Hippocampal formation (tissue), 2 donors: Measurements from ENCODE around the gene SLC29A1.

Experiments used
- DNase-seq, 2 donors: peaks; one replicate each; lab custom pipeline; 2025; lab: John Stamatoyannopoulos, UW

SLC29A1 gene

DNA sequence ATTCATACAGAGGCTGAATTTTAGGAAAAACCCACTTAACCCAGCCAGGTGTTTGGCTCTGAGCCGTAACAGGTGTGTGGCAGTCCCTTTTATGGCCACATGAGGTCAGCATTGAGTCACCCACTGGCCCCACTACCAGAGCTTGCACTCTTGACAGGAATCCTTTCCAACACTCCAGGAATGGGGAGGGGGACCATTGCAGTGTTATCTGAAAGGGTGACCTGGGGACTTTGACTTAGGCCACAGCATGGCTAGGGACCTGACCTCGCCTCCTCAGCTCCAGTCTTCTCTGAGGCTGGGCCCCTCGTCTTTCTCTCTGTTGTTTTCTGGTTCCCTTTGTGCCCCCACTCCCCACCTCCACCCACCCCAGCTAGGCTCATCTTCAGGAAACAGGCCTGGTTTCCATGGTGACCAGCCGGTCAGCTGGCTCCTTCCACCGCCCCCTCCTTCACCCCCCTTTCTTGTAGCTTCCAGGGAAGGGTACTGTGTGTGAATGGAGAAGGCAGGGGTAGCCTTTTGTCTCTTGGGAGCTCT, 44.8 kb downstream of the SLC29A1 start:
- peak in 1 of 2 donors; percentile 19 for DNase-seq

DNA sequence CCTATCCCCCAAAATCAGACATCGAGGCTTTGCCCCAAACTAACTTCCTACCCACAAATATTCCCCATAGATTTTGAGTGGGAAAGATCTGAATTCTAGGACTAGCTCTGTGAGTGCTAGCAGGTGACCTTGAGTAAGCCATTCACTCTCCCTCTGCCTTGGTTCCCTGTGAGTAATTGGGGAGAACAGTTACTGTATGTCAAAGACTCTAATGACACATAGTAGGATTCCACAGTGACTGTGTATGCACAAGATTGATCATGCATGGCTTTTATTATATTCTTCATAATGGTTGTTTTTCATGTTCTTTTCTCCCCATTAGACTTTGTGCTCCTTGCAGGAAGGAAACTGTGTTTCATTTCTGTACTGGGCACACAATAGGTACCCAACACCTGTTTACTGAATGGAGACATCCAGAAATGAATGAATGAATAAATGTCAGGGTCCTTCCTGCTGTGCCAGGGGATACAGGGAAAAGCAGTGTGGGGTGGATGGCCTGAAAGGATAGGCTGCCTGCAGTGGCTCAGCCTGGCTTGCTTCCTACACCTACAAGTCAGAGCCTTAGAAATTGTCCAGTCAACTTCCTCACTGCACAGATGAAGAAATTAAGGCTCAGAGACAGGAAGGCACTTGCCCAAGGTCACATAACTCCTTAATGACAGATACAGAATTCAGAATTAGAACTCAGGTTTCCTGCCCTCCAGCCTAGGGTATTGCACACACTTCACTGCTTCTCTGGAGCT, 46.0 kb downstream of the SLC29A1 start:
- DNase-seq = no peak

DNA sequence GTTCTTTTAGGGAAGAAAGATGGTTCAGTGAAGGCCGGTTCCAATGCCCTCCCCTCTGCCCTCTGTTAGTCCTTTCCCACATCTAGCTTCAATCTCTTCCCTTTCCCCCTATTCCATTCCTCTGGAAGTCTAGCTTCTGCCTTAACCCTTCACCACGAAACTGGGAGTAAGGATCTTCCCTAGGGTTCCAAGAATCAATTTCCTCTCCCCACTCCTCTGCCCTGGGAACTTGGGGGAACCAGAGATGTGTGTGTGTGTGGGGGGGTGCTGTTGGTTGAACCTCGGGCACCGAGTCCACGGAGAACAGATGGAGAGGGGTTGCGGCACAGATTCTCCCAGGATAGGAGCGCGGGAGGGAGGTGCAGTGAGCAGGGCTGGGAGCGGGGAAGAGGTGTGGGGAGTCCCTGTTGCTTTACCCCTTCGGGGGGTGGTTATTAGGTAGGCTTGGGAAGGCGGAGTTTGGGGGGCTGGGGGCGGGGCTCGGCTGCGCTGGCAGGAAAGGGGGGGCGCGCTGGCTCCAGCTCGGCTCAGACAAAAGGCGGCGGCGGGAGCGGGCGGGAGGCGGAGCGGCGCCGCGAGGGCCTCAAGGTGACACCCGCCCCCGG, 46.6 kb downstream of the SLC29A1 start, which contains the start of gene TMEM151B:
TMEM151B (plus strand) TSS at position 530 of the 605 bp plus-strand sequence. CDS start 293 bp downstream, outside the sequence.
- DNase-seq = no peak

DNA sequence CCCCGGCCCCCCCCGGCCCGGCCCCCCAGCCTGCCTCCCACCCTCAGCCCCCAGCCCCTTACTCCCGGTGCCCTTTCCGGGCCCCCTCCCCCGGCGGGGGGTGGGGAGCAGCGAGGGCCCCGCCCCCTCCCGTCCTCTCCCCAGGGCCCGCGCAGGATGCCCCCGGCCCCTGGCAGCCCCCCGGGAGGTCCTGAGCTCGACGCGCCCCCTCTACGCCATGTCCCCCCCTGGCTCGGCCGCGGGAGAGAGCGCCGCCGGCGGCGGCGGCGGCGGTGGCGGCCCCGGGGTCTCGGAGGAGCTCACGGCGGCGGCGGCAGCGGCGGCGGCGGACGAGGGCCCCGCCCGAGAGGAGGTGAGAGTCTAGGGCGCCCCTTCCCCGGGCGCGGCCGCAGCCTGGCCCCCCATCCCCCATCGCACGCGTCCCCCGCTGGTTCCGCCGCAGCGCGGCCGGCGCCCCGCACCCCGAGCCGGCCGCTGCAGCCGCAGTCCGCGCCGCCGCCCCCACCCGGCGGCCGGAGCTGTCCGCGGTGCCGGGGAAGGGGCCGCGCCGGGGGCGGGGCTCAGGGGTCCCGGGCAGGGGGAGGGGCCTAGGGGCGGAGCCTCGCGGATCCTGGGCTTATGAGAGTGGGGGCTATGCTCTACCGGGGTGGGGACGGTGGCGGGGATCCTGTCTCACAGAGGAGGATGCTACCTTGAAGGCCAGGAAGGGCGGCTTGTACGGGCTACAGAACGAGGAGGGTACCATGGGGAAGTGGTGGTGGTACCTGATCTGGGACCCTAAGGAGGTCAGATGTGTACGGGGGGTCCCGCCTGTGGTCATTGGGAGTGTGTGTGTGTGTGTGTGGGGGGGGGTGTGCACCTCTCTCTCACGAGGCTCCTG, 47.4 kb downstream of the SLC29A1 start:
- no peak for DNase-seq

DNA sequence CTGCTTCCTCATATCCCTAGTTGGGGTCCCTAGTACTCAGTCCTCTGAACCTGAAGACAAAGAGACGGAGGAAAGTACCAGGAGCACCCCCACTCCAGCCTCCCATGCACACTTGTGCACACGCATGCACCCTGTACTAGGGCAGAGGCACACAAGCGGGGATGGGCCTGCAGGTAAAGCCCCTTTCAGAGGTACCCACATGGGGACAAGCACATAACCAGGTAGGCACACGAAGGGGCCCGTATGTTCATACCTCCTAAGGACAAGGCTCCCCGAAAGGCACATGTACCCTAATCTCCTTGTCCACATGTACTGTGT, 48.0 kb downstream of the SLC29A1 start:
- no peak for DNase-seq

DNA sequence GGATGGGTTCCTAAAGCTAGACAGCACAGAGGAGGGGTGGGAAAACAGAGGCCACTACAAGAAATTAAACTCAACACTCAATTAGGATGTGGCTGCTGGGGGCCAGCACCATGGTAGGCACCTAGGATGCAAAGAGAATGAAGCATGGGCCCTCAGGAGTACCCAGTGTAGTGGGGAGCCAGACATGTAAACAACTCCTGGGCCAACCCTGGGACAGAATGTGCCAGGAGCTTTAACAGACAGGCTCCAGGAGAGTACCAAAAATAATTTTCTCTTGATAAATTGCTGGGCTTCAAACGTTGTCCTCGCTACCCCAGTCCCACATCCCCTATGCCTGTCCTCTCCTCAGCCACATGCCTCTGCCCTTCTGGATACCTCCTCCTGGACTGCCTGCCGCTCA, 48.5 kb downstream of the SLC29A1 start:
- no peak for DNase-seq

DNA sequence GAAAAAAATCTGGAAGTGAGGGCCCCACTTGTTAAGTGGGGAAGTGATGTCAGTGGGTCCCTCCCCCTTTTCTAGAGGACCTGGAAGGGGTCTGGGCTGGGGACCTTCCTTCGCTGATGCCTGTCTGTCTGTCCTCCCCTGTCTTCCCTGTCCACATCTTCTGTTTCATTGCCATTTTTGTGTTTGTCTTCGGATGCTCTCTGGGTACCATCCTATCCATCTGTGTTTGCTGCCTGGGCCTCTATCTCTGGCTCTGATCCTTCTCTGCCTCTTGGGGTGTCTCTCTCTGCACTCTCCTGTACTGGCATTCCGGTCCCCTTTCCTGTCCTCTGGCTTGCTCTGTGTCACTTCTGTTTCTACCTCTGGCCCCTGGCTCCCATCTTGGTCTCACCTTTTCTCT, 49.1 kb downstream of the SLC29A1 start:
- no peak for DNase-seq

DNA sequence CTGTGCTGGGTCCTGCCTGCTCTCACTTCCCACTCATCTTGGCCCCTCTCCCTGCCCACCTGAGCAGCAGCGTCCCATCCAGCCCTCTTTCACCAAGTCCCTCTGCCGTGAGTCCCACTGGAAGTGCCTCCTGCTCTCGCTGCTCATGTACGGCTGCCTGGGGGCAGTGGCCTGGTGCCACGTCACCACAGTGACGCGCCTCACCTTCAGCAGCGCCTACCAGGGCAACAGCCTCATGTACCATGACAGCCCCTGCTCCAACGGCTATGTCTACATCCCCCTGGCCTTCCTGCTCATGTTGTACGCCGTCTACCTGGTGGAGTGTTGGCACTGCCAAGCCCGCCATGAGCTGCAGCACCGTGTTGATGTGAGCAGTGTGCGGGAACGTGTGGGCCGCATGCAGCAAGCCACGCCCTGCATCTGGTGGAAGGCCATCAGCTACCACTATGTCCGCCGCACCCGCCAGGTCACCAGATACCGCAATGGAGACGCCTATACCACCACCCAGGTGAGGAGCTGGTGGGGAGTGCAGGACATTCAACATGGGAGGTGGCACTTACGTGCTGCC, 49.7 kb downstream of the SLC29A1 start:
- DNase-seq = no peak

DNA sequence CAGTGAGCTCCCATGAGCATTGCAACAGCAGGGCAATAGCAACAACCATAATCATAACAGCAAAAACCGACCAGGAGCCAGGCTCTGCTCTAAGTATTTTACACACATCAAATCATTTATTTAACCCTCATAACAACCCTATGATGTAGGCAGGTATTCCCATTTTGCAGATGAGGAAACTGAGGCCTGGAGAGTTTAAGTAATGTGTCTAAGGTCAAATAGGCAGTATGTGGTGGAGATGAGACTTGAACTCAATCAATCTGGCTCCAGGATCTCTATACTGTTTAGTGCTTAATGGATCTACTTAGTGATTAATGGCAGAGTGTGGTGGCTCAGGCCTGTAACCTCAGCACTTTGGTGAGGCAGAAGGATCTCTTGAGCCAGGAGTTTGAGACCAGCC, 50.2 kb downstream of the SLC29A1 start:
- DNase-seq = no peak

DNA sequence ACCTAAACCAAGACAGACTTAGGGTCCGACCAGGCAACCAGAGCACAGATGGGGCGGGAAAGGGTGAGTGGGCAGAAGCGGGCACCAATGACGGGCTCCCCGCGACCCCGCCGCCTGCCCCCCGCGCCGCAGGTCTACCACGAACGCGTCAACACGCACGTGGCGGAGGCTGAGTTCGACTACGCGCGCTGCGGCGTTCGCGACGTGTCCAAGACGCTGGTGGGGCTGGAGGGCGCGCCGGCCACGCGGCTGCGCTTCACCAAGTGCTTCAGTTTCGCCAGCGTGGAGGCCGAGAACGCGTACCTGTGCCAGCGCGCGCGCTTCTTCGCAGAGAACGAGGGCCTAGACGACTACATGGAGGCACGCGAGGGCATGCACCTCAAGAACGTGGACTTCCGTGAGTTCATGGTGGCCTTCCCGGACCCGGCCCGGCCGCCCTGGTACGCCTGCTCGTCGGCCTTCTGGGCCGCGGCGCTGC, 51.9 kb downstream of the SLC29A1 start:
- DNase-seq = no peak

DNA sequence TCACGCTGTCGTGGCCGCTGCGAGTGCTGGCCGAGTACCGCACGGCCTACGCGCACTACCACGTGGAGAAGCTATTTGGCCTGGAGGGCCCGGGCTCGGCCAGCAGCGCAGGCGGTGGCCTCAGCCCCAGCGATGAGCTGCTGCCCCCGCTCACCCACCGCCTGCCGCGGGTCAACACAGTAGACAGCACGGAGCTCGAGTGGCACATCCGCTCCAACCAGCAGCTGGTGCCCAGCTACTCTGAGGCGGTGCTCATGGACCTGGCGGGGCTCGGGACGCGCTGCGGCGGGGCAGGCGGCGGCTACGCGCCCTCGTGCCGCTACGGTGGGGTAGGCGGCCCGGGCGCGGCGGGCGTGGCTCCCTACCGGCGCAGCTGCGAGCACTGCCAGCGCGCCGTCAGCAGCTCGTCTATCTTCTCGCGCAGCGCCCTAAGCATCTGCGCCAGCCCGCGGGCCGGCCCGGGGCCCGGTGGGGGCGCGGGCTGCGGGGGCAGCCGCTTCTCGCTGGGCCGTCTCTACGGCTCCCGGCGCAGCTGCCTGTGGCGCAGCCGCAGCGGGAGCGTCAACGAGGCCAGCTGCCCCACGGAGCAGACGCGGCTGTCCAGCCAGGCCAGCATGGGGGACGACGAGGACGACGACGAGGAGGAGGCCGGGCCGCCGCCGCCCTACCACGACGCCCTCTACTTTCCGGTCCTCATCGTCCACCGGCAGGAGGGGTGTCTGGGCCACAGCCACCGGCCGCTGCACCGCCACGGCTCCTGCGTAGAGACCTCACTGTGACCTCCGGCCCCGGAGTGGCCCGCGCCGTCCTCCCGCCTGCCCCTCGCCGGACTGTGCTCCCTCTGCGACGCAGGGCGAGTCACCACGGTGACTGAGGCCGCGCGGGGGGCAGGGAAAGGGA, 52.6 kb downstream of the SLC29A1 start:
- DNase-seq = no peak

DNA sequence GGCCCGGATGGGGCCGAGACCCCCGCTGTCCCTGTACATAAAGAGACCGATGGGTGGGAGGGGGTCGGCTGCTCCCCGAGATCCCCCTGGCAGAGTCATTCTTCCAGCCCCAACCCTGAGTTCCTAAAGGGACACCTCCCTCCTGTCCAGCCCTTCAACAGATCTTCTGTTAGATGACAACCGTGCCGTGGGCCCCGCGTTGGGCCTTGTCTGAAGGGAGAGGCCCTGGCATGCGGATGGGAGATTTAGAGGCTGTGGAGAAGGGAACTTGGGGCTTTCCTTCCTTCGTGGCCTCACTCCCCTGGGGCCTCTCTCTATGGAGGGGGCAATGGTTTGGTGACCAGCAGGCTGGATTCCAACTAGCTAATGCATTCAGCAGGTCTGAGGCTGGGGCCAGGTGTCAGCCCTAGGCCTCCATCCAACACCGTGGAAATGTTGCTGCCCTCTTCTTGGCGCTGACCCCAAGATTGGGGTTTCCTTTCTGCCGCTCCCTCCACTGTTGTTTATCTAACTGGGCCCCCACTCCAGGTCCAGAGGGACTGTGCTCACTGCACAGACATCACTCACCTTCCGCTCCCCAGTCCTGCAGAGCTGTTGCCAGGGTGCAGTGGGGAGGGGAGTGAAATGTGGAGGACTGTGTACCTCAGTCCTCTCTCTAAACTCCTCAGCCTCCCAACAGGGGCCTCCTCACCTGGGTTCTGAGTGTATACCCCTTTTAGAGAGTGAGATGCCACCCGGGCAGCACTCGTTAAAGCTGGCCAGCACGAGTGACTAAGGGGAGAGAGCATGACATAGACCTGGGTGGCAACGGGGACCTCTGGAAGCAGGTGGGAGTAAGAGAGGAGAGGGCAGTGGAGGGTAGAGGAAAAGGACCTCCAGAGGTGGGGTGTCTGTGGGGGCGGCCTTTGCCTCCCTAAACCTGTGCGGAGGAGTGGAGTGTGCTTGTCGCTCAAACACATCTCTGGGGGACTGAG, 53.6 kb downstream of the SLC29A1 start:
- DNase-seq = no peak

DNA sequence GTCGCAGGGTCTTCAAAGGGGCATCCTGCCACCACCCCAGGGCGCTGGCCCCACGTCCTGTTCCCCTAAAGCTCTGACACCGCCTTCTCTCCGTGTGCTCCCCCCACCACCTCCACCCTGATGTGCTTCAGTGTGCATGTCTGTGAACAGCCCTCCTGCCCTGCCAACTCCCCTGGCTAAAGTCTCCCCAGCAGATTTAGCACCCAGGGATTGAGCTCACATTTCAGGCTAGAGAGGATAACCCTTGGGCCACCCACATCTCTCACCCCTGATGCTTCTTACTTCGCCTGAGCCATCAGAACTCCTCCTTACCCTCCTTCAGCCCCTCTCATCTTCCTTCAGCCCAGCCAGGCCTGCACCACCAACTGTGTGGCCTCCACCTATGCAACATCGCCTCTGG, 54.4 kb downstream of the SLC29A1 start:
- DNase-seq = no peak

DNA sequence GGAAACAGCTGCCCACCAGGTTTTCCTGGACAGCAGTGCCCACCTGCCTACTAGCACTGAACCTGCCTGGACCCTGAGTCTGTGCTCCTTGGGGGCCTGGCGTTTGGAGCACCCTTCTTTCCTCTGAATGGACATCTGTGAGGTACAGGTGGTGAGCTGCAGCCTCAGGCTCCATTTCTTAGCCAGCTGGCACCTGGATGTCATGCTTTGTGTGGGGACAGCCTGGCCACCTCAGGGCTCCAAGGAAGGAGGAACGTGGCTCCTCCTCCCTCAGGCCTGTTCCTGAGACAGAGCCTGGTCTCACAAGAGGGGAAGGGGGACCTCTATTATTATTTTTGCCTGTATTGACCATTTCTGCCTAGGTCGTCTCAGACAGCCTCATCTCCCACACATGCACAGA, 54.9 kb downstream of the SLC29A1 start:
- DNase-seq = no peak

DNA sequence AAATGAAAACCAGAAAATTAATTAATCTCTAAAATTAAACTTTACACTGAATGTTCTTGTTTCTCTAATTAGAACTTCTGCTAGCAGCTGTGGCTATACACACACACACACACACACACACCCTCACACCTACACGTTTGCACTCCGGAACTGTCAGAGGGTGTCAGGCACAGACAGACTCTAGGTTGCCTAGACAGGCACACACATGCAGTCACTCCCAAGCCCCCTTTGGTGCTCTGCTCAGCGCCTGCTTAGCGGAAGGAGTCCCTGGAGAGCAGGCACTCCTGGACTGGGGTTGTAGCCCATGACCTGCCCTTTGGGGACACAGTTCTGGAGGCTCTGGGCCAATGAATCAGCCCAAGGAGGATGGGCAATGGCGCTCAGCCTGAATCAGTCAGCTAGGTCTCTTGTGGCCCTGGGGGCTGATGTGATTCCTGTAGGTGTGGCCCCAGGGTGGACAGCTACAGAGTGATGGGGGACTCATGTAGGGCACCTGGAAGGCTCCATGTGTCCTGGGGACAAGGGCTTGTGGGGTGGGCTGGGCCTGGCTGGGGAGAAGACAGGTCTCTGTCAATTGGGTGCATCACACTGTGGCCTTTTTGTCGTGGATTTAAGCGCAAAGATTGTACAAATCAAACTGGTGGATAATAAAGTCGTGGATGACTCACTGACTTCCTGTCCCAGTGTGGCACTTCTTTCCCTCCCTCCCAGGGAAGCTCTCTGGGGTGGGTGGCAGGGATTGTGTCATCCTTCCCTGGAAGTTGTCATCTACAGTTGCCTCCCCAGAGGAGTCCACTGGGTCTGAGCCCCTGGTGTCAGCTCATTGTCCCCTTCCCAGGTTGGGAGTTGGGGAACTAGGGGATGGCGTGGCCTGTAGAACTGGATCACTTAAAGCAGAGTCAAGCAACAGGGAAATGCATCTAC, 55.6 kb downstream of the SLC29A1 start:
- DNase-seq = no peak
